Suprapubic skin (tissue), 3 donors: ENCODE data around the gene BTN1A1.

Experiments
- EP300 ChIP-seq: sonication (generic); formaldehyde crosslinking; IDR thresholded peaks from one replicate; pipeline ENCODE4 v1.6.1; 2017; ENCODE audit warnings: antibody characterized with exemption
- POLR2A ChIP-seq, 2 donors: fragments of 450-650 bp; IDR thresholded peaks; one replicate each; pipeline ENCODE4 v1.6.1; 2017; ENCODE audit warnings: antibody characterized with exemption in 2 of 2, mild to moderate bottlenecking in 2 of 2, moderate library complexity in 2 of 2
- TF ChIP-seq, protein P1 (sequence below), 2 donors: fragments of 200-600 bp in 1 of 2; fragments of 450-650 bp in 1 of 2; sonication (generic) in 1 of 2; IDR thresholded peaks; one replicate each; pipeline ENCODE4 v1.5.1; 2016 to 2019; ENCODE audit warnings: antibody characterized with exemption in 2 of 2, mild to moderate bottlenecking in 1 of 2, moderate library complexity in 1 of 2

DNA sequence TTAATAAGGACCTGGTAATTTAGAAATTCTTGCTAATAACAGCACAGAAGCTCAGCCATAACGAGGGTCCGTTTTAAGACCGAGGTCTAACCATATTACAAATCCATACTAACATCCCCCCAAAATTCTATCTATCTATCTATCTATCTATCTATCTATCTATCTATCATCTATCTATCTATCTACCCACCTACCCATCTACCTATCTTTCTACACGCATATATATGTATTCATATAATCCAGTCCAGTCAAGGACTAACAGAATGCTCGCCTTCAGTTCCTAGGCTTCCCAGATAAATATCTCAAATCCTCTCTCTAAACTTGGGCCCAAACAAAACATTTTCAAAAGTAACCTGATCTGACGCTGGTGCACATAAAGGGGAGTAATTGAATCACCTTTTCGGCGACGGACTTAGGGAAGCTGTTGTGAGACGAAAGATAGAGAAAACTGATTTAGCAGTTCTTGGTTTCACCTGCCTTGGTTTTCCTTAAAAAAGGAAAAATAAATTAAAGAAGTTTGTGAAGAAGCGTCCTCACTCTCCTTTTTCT, 52.6 kb downstream of the BTN1A1 start:
- TF ChIP-seq, protein P1, sequence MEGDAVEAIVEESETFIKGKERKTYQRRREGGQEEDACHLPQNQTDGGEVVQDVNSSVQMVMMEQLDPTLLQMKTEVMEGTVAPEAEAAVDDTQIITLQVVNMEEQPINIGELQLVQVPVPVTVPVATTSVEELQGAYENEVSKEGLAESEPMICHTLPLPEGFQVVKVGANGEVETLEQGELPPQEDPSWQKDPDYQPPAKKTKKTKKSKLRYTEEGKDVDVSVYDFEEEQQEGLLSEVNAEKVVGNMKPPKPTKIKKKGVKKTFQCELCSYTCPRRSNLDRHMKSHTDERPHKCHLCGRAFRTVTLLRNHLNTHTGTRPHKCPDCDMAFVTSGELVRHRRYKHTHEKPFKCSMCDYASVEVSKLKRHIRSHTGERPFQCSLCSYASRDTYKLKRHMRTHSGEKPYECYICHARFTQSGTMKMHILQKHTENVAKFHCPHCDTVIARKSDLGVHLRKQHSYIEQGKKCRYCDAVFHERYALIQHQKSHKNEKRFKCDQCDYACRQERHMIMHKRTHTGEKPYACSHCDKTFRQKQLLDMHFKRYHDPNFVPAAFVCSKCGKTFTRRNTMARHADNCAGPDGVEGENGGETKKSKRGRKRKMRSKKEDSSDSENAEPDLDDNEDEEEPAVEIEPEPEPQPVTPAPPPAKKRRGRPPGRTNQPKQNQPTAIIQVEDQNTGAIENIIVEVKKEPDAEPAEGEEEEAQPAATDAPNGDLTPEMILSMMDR (IDR thresholded peaks at IDR 0.05) = no peak
- TF ChIP-seq POLR2A (IDR thresholded peaks at IDR 0.05) (no peak), EP300 (no peak)
